ENCODE data around the gene PTPRN2. TPM values are rescaled to one million over a fixed set of nuclear protein-coding genes. Genes with fewer than 3 reads are reported as not detected.

PTPRN2 gene
- total RNA-seq, 4 donors from 2014 or later: 6.6 to 10.7 (median 8.2) TPM

GRCh38 chr7:158476331-158476932 is 111.2 kb downstream of the PTPRN2 start:
- Histone ChIP-seq H3K4me1 (no peaks in the 10 kb centered on the region), H3K36me3 (no peaks in the 10 kb centered on the region), H3K27ac (no peak overlapping the region), H3K9me3 (peaks cover 0 to 13% (median 0%) of the 10 kb centered on the region in 4 donors), H3K27me3 (no peaks in the 10 kb centered on the region), H3K4me3 (no peak overlapping the region)
- DNase-seq (ENCODE audit: low spot score in 2 of 2): no peak
- TF ChIP-seq CTCF (IDR thresholded peaks at IDR 0.05) (no peak), POLR2A (IDR thresholded peaks at IDR 0.05) (no peak), EP300 (IDR thresholded peaks at IDR 0.05) (no peak)
- 75 to 79% methylated on average over 24 of the region's 24 CpGs for WGBS, 2 donors

GRCh38 chr7:158475679-158476052 is 112.0 kb downstream of the PTPRN2 start:
- 81 to 87% methylated on average over 6 of the region's 6 CpGs for WGBS, 2 donors
- DNase-seq (ENCODE audit: low spot score in 2 of 2): no peak
- no peaks in the 10 kb centered on the region for H3K27me3 ChIP-seq
- H3K4me3 ChIP-seq: no peak overlapping the region
- TF ChIP-seq EP300 (IDR thresholded peaks at IDR 0.05): no peak
- TF ChIP-seq CTCF (IDR thresholded peaks at IDR 0.05): no peak
- TF ChIP-seq POLR2A (IDR thresholded peaks at IDR 0.05): no peak
- H3K36me3 ChIP-seq: no peaks in the 10 kb centered on the region
- peaks cover 0 to 6% (median 0%) of the 10 kb centered on the region in 4 donors for H3K9me3 ChIP-seq
- no peaks in the 10 kb centered on the region for H3K4me1 ChIP-seq
- H3K27ac ChIP-seq: no peak overlapping the region

- DNase-seq (ENCODE audit: low spot score in 2 of 2): no peak
These were observed 112.5 kb downstream of the PTPRN2 start for GRCh38 chr7:158475036-158475678.

GRCh38 chr7:158474488-158474887 is 113.1 kb downstream of the PTPRN2 start:
- H3K36me3 ChIP-seq: no peaks in the 10 kb centered on the region
- H3K27me3 ChIP-seq: no peaks in the 10 kb centered on the region
- no peak overlapping the region for H3K4me3 ChIP-seq
- H3K4me1 ChIP-seq: no peaks in the 10 kb centered on the region
- H3K9me3 ChIP-seq: no peaks in the 10 kb centered on the region
- TF ChIP-seq EP300 (IDR thresholded peaks at IDR 0.05) (no peak), POLR2A (IDR thresholded peaks at IDR 0.05) (no peak), CTCF (IDR thresholded peaks at IDR 0.05) (no peak)
- WGBS, 2 donors: 85 to 94% methylated on average over 16 of the region's 16 CpGs
- DNase-seq (ENCODE audit: low spot score in 2 of 2): no peak
- H3K27ac ChIP-seq: no peak overlapping the region

More at GRCh38 chr7:158475036-158475678, 112.5 kb downstream of the PTPRN2 start:
- WGBS, 2 donors: 91 to 92% methylated on average over 21 to 22 of the region's 22 CpGs
- Histone ChIP-seq H3K4me3 (no peak overlapping the region), H3K36me3 (no peaks in the 10 kb centered on the region), H3K9me3 (peaks cover 0 to under 1% (median 0%) of the 10 kb centered on the region in 4 donors), H3K27ac (no peak overlapping the region), H3K4me1 (no peaks in the 10 kb centered on the region), H3K27me3 (no peaks in the 10 kb centered on the region)
- TF ChIP-seq POLR2A (IDR thresholded peaks at IDR 0.05) (no peak), CTCF (IDR thresholded peaks at IDR 0.05) (no peak), EP300 (IDR thresholded peaks at IDR 0.05) (no peak)

- no peak for DNase-seq (ENCODE audit: low spot score in 2 of 2)
- no peaks in the 10 kb centered on the region for H3K36me3 ChIP-seq
- 92 to 94% methylated on average over 12 of the region's 12 CpGs for WGBS, 2 donors
- no peaks in the 10 kb centered on the region for H3K9me3 ChIP-seq
- H3K27ac ChIP-seq: no peak overlapping the region
- TF ChIP-seq EP300 (IDR thresholded peaks at IDR 0.05) (no peak), POLR2A (IDR thresholded peaks at IDR 0.05) (no peak), CTCF (IDR thresholded peaks at IDR 0.05) (no peak)
- H3K4me1 ChIP-seq: no peaks in the 10 kb centered on the region
- H3K4me3 ChIP-seq: no peak overlapping the region
- no peaks in the 10 kb centered on the region for H3K27me3 ChIP-seq
These were observed 113.7 kb downstream of the PTPRN2 start for GRCh38 chr7:158473946-158474345.
